HG03575 (cell line): ENCODE measurements around the gene GRPEL2.

Source experiments
- ATAC-seq: cut with Tn5 transposase; IDR thresholded peaks from one replicate; pipeline ENCODE4 v1.9.1; 2021; ENCODE audit not compliant: unreplicated experiment, insufficient number of reproducible peaks, low FRiP score; ENCODE audit errors: extremely low read depth

The GRPEL2 gene, protein sequence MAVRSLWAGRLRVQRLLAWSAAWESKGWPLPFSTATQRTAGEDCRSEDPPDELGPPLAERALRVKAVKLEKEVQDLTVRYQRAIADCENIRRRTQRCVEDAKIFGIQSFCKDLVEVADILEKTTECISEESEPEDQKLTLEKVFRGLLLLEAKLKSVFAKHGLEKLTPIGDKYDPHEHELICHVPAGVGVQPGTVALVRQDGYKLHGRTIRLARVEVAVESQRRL

DNA sequence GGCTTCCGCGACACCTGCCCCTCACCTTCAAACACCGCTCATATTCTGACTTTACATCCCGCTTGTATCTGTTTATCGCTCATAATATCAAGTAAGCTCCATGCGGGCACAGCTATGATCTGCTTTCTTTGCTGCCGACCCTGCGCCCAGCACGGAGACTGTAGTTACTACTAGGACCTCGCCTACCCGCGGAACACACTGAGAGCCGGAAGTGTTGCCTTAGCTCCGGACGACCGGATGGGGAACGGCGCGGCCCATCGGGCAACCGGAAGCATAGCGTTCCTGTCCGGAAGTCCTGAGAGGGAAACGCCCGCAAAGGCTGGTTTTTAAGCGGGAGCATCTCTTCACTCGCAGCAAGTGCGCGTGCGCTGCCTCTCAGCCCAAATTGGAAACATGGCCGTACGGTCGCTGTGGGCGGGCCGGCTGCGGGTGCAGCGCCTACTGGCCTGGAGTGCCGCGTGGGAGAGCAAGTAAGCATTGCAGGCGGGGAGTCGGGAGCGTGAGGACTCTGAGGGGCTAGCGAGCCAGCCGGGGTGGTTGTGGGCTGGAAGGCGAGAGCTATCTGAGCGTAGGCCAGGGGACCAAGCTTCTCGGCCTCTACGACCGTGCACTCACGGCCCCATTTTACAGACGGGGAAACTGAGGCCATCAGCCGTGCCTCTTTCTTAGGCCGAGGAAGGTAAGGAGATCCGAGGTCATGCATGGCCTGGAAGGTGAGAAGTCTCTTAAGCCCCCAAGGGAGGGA, at the start of gene GRPEL2:
Gene GRPEL2, plus strand, starts transcription at position 353 of the 745 bp plus-strand sequence. Its CDS starts 41 bp downstream, at position 394.
- ATAC-seq = peak; percentile 75

DNA sequence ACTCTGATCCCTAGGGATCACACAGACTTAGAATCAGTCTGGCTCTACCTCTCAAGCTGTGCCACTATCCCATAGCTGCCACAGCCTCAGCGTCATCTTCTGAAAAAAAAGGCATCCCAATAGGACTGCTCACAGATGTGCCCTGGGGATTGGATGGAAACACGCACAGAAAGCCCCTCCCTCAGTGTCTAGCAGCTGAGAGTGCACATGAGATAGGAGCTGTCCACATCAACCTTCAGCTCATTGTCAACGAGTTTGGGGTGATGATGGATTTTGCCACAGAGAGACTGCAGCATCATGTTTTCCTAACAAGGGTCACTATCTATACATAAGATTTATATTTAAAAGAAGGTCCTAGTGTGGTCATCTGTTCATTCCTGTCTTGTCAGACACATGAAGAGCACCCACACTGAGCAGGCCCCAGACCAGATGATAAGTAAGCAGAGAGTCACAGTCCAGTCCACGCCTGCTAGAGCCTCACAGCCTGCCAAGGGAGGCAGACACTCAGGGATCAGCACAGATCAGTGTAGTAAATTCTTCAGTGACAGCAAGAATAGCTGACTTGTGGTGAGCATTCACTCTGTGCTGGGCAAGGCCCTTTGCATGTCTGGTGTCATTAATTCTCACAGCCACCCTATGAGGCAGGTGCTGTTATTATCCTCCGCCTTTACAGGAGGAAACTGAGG, 47.8 kb upstream of the GRPEL2 start:
- no peak for ATAC-seq

DNA sequence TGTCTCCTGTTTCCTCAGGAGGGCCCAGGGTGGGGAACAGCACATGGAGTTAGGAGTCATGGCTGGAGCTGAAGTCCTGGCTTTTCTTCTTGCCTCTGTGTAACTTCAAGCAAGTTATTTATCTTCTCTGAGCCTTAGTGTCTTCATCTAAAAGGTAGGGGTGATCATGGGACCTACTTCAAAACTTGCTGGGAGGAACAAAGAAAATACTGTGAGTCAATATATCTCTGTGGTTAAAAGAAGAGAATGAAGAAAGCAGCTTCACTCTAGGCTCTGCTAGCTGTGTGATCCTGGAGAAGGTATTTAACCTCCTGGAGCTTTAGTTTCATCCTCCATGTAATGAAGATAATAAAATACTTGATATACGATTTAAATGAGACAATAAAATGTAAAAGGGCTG, 47.1 kb upstream of the GRPEL2 start:
- no peak for ATAC-seq

DNA sequence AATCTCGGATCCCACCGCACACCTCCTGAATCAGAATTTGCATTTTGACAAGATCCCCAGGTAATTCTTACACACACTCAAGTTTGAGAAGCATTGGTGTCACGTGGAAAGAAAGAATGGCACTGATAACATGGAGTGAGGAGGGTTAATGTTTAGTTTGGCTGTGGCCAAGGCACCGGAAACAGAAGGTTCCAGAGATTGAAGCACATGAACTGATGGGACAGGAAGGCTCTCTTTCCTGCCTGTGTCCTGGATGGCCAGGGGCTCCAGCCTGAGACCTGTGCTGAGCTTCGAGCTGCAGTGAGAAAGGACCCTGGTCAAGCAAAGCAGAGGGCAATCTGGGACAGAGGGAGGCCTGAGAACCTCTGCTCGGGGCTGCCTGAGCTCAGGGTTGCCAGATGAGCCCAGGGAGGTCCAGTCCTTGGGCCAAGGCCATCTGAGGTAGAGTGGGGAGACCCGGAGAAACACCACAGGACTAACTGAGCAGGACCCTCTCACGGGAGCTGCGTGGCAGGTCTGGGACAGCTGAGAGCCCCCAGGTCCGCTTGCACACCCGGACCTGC, 46.4 kb upstream of the GRPEL2 start:
- no peak for ATAC-seq

DNA sequence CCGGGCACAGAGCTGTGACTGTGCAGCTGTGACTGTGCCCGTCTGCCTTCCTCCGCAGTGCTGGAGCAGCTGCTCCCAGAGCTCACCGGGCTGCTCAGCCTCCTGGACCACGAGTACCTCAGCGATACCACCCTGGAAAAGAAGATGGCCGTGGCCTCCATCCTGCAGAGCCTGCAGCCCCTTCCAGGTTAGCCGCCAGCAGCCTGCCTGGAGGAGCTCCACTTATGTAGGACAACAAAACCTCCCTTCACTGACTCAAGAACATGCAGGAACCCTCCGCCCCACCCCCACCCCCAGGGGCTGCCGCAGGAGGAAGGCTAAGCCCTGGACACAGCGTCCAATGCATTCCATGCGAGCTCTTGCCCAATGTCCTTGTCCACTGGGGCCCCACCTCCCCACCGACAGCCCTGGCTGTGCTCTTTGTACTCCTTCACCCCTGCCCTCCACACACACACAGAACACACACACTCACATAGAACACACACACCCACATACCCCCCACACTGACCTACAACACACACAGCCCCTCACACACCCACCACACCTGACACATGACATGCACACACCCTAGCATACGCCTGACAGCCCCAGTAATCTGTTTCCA, 45.7 kb upstream of the GRPEL2 start:
- no peak for ATAC-seq

DNA sequence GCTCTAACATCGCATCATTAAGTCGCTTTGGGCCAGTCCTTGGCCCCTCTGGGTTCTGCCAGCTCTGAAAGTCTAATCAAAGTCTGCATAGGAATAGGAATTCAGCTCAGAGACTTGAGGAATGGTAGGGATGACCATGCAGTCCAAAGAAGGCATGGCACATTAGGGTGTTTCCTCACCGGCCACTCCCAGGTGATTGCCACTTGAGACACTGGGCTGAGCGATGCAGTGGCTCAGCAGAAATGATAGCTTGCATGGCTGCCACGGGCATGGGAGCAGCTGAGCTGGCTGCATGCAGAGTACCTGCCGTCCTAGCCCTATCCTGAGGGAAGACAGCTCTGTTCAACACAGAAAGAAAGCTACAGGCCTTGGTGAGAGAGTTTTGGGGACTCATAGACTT, 44.9 kb upstream of the GRPEL2 start:
- ATAC-seq = no peak

DNA sequence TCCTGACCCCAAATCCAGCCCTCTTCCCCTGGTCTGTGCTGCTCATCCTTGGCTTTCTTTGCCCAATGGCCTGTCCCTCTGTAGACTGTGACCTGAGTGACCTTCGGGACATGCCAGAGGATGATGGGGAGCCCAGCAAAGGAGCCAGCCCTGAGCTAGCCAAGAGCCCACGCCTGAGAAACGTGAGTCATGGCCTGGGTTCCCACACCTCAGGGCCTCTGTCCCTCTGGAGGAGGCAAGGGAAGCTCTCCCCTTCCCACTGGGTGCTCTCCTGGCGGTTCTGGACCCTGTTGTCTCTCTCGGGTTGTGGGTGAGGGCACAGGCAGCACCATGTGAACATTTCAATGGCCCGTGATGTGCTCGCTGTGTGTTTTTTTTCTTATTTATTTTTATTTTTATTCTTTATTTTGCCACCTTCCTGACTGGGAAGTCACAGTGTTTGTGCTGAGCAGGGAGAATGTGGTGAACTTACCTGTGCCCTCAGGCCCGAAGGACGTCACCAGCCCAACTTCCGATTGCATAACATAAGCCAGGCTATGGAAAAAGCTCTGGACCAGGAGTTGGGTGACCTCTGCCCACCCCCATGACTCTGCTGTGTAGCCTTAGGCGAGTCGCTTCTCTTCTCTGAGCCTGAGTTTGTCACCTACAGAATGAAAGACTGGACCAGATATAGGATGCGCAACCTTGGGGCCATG, 44.1 kb upstream of the GRPEL2 start:
- ATAC-seq = no peak

DNA sequence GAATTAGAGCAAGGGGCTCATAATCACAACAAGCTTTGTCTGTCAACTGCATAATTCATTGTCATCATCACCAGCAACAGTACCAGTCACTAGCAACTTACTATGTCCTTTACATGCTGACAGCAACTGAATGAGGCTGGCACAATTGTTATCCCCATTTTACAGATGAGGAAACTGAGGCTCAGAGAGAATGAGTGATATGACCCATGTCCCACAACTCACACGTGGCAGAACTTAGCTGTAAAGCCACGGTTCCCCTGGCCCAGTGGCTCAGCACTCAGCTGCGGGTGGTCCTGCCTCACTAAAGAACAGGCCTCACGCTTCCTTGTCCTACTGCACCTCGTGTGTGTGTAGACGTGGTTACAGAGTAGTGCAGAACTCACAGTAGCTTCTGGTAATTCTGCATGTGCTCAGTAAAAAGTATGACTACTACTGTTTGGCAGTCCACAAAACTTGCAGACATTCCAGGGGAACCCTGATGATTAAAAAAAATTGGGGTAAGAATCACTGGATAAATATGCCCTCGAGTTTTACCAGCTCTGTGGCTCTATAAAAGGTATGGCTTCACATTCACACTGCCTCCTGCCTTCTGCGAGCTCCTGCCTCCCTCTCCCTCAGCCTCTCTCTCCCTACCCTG, 43.4 kb upstream of the GRPEL2 start:
- no peak for ATAC-seq

DNA sequence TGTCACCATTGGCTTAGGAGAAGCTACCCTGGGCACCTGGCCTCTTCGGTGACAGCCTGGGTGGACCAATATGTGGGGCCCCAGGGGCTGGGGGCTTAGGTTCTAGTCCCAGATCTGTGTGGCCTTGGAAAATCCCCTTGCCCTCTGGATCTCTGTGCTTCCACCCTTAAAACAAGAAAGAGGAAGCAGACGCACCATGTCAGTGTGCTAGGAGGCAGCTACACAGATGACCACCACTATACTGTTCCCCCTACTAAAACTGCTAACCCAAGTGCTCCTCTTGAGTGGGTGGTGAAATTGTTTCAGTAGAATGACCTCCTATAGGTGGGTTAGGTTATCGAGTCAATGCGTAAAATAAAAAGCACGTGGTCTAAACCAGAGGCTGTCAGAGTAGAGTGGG, 42.7 kb upstream of the GRPEL2 start:
- no peak for ATAC-seq

DNA sequence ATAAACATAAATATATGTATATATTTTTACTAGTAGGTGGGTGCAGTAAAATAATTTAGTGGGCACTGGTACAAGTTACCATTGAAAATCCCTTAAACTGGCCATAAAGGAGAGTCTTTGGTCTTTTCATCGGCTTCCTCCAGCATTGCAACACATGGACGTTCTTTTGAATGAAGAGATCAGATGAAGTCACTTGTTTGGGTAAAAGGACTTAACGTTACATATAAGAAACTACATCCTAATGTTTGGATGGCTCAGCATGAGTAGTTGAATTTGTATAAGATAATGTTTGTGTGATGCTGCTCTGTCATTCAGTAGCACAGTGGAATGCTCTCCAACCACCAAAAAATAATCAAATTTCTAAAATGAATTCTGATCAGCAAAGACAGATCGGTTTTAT, 42.1 kb upstream of the GRPEL2 start:
- ATAC-seq = no peak

DNA sequence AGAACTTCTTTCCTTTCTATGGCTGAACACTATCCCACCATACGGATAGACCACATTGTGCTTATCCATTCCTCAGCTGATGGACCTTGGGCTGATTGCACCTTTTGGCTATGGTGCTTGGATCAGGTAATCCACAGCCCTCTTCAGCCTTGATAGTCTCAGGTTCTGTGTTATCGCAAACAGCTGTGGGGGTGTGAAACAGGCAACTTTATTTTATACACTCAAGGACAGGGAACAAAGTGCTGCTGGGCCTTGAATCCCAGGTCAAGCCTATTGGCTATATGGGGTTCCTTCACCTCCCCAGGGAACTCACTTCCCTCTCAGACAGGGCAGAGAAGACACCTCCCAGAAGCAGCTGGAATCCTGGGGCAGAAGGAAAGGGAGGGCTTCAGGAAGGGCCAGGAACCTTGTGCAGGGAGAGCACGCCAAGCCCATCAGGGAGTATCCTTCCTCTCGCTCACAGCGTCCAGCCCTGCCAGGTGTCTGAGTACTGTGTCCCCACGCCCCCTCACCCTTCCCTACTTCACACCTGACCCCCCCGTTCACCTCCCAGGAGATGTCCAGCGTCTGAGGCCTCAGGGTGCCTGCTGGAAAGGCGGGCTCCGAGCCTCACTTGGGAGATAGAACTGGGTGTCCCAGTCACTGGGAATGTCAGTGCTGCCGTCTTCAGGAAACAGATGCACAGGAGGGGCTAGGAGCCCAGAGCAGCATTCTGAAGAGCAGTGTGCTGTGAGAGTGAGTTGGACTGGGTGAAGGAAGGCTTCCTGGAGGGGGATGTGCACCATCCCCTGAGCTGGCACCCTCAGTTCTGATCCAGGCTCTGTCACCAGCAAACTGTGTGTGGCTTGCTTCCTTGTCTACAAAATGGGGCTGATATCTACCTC, 40.9 kb upstream of the GRPEL2 start:
- no peak for ATAC-seq

DNA sequence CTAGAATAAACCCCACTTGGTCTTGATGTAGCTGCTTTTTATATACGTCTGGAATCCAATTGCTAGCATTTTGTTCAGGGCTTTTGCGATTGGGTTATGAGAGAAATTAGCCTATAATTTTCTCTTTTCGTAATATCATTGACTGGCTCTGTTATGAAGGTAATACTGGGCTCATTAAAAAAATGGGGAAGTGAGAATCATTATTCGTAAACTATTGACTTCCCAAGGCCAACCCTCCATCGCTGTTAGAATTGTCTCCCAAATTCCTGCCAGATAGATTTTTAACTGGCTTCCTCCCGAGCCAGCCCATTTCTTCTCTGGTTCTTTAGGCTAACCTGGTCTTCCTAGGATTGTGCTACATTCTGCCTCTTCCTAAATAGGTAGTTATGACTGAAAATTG, 35.9 kb upstream of the GRPEL2 start:
- no peak for ATAC-seq

DNA sequence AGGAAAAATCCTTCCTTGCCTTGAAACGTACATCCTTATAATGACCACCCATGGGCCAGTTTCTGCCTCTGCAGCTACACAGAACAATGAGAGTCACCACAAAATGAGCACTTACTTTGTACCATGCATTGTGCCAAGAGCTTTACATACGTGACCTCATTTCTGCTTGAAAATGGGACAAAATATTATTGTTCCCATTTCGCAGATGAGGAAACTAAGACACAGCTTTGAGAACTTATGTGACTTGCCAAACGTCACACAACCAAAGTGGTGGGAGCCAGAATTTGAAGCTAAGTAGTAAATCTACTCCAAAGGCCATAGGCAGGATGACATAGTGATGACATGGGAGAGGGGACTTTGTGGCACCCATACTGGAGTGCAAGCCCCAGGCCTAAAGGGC, 34.8 kb upstream of the GRPEL2 start:
- ATAC-seq = no peak

DNA sequence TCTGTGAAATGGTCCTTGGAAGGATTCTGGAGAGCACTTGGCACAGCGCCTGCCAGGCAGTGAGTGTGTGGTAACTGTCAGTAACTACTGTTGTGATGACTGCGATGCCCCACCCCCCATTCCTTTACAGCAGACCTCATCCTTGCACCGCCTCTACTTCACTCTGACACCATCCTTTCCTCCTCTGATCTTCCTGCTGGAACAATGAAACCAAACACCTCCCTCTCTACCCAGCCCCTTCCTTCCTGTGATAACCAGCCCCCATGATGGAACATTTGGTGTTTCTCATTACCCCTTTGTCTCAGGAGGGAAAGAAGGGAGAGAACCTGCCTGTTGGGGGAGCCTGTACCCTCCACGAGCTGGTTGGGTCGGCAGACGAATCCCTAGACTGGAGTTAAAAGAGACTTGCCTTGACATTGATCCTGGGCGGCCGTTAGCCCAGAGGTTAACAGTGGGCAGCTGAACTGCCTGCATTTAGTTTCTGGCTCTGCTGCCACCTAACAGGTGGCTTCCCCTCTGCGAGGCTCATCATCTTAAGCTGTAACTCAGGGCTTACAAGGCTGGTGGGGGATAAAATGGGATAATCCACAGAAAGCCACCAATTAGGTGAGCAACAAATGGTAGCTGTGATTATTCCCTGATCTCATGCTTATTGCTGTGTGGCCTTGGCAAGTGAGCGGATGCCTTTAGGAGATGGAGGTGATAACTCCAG, 34.2 kb upstream of the GRPEL2 start:
- ATAC-seq = no peak

DNA sequence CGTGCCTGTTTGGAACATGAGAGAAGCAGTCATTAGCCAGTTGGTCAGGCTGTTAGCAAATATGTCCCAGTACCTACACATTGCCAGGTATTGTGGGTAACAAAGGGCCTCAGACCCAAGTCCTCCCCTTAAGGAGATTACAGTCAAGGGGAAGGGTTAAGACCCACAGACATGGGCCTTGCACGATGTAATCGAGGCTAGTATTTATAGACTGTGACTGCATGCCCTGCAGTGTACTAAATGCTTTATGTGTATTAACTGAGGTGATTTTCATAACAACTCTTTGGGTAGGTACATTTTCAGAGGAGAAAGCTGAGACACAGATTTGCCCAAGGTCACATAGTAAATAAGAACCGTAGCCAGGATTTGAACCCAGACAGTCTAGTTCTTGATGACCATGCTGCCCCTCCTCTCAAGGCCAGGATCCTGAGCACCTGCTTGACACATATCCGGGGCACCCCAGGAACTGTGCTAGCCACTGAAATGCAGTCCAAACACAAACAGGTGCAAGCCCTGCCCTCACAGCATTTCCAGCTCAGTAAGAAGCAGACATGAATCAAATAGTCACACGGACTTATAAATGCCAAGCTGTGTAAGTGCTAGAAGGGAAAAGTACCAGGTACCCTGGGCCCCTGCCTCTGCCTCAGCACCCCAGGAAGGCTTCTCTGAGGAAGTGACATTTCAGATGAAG, 32.0 kb upstream of the GRPEL2 start:
- no peak for ATAC-seq

DNA sequence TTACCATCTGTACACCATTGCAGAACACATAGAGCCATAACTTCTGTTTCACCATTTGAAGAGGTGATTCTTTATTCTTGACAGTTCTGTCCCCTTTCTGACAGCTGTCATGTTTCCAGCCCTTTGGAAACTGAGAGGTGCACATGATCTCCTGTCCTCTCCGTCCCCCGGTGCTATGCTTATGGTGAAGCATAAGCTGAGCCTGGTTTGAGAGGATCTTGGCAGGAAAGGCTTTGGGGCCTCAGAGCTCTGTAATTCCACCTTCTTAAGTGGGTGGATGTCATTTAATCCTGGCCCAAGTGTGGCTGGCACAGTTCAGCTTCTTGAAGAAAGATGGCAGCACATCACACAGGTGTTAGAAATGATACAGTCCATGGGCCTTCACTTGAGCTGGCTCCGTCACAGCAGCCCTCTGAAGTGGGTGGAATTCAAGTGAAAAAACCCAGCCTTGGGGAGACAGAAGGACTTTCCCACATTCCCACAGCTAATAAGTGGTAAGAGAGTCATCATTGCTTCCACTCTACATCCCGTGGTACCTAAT, 30.7 kb upstream of the GRPEL2 start:
- no peak for ATAC-seq
